HL-60/S4 treated with phorbol 12-myristate 13-acetate at 8.2 ng/mL for 4 days and 3 days (cell line): ENCODE data around the gene GIMAP2.
"Not testable (repeated sequence)": the region's sequence is repeated elsewhere in the genome, so short reads cannot be mapped to it uniquely, and the experiment has no call there.

Source experiments
- in situ Hi-C: fragments of 300-500 bp; cut with MboI; formaldehyde crosslinking; loops from 2 replicates; pipeline ENCODE4 v1.15.0; 2022; ENCODE audit warnings: low sequenced_read_pairs

Gene GIMAP2

DNA sequence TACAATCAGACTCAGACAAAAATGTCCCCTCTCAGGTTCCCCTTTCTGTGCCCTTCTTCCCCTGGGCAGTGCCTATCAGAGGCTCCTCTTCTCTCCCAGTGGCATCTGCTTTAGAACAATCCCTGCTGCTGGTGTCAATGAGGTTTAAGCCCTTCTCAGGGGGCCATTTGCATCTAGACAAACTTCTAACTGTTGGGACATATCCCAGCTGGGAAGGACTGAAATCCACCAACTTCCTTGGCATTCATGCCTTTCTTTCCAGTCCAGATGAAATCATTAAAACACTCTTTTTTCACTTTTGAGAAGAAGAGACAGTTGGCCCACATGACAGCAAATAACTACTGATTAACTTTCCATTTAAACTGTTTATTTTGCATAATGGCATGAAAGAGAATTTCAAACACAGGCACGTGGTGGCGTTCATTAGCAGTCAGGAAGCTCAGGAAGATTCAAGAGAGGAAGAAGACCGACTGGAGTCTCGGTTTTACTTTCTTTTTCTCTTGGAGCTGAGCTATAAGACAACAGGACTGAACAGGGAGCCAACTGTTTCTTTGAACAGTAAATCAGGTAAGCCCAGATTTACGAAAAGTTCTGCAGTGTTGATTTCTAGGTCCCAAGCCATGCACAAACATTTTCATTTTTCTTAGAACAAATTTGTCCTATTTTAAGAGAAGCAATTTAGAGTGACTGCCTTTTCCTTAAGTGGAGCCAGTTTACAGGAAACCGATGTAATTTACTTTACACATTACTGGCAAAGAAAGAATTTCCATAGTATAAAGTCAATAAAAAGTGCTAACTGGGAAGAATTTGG is at the start of gene GIMAP2:
Gene GIMAP2, plus strand, starts transcription at position 488 of the 811 bp plus-strand sequence. CDS start 1,354 bp downstream, outside the sequence.
- in situ Hi-C loops, result no loop called here

DNA sequence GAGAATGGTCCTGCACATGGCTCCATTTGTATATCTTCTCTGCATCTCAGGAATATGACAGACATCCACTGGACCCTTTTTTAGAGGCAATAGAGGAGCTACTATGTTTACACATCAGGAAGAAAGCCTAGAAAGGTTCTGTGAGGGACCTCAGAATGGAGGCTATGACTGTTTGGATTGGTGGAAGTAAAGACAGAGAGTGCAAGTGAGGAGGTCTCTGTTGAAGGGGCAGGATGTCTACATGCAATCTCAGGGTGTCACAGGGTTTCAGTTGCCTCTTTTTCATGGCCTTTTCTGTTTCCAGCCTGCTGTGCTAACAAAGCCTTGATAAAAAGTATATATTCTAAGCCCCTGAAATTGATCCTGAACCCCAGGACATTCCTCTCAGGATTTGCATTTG is 43.7 kb upstream of the GIMAP2 start:
- in situ Hi-C loops, result no loop called here

DNA sequence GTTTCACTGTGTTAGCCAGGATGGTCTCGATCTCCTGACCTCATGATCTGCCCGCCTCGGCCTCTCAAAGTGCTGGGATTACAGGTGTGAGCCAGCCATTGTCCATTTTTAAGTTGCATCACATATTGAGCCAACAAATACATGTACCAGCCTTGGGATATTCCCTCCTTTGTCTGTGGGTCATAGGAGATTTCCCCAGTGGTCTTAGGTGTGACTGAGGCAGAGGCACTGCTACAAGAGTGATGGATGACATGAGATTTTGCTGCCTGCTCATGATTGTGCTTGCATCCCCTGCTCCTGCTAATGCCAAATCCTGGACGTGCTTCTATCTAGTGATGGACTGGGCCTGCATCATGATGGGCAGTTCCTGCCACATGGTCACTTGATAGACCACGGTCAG is 42.6 kb upstream of the GIMAP2 start:
- in situ Hi-C loops, result no loop called here

DNA sequence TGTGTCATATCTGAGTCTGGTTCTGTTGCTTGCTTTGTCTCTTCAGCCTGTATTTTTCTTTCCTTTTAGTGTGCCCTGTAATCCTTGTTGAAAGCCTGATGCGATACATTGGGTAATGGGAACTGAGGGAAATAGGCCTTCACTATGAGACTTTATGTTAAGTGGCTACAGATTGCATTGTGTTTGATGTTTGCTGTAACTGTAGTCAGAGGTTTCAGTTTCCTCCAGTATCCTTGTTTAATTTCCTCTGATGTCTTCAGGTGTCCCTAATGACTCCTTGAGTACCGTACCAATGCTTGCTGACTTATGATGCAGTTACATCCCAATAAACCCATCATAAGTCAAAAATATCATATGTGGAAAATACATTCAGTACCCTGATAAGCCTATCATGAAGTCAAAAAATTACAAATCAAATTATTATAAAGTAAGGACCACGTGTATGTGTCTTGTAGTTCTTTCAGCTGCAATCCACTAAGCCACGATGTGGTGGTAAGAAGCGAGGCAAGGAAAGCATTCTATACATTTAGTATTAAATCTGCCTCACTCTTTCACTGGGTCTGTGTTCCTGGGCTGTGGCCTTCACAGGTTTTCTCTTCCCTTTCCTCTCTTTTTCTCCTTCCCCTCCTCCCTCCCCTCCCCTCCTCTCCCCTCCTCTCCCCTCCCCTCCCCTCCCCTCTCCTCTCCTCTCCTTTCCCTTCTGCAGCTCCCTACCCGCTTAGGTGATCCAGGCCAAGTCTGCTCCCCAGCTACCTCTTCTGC is 40.1 kb upstream of the GIMAP2 start:
- in situ Hi-C loops, result no loop called here

DNA sequence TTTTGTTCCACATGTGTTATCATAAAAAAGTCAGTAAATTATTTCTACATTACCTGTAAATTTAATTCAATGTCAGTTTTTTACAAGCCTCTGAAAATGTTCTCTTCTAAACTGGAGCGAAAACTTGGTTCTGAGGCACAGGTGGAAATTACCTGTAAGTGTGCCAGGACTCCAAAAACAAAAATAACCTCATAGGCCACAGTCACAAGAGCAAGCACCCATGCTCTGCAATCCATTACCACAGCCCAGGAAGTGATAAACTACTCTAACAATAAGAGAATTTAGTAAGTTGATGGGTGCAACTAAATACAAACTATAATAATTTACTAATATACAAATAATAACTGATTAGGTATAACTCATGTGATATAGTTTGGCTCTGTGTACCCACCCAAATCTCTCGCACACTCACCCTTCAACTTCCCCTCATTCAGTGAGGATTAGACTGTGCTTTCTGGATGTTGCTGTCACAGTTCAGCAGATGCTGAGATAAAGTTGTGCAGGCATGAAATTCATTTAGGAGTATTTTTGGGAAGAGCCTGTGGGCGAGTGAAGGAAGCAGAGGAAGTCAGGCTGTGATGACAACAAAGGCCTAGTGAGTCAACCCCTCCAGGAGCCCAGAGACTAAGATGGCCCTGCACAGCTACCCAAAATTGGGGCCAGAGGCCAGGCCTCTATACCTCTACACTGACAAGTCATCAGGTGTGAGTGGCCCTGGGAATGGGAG is 37.0 kb upstream of the GIMAP2 start:
- in situ Hi-C loops, result no loop called here

DNA sequence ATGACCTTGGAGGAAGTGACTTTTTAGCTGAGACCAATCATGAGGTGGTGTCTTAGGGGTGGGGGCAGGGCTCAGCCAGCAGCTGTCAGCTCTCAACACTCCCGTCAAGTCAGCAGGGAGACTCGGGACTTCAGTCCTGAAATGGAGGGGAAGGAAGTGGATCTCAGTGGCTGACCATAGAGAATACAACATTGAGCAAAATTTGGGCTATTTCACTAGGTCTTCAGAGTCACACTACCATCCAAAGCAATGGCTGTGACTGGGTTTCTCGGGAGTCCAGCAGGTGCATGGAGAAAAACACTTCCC is 36.5 kb upstream of the GIMAP2 start:
- in situ Hi-C loops, result no loop called here

DNA sequence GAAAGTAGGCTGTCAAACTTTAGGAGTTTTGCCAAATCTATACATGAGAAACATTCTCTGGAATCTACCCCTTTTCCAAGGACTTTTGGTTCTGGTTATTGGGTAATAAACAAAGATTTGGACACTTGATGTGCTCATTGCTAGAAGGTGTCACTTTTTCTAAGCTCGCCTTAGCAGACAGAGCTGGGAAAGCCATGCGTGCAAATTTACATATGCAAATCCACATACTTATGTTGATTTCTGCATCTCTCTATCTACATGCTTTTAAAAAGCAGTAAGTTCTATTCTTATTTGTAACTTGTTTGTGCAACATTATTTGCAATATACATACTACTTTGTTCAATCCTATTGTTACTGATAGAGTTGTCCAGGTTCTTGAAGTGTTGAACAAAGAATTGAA is 30.8 kb upstream of the GIMAP2 start:
- in situ Hi-C loops, result no loop called here

DNA sequence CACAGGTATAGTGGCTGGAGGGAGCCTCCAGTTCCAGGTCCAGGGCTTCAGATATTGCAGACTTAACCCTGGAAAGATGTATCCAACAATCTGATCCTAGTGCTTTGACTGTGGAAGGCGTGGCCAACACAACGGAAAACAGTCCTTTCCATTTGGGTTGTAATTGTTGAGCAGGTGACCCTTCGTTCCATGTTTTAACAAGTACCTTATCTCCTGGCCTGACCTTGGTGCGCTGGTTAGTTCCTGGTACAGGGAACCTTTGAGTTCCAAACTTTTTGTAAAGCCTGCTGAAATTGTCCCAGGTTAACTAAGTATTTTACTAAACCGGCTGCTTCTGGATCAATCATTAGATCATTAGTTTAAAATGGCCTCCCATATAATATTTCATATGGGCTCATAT is 29.5 kb upstream of the GIMAP2 start:
- in situ Hi-C loops, result no loop called here

DNA sequence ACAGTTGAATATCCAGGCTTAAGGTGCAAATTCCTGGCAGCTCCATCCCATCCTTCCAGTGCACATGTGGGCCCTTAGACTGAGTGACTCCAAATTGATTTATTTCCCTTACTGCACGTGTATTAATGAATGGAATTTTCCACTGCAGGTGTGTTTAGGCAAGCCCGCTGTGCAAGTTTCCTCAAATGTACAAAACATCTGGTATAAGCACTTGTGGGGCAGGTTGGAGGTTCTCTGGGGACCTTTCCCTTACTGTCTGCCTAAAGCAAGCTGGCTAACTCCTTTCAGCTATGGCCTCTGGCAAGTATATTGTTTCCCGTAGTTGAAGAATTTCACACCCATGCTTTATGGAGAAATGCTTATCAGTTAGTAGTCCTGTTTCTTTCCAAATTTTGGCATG is 28.0 kb upstream of the GIMAP2 start:
- in situ Hi-C loops, result no loop called here

DNA sequence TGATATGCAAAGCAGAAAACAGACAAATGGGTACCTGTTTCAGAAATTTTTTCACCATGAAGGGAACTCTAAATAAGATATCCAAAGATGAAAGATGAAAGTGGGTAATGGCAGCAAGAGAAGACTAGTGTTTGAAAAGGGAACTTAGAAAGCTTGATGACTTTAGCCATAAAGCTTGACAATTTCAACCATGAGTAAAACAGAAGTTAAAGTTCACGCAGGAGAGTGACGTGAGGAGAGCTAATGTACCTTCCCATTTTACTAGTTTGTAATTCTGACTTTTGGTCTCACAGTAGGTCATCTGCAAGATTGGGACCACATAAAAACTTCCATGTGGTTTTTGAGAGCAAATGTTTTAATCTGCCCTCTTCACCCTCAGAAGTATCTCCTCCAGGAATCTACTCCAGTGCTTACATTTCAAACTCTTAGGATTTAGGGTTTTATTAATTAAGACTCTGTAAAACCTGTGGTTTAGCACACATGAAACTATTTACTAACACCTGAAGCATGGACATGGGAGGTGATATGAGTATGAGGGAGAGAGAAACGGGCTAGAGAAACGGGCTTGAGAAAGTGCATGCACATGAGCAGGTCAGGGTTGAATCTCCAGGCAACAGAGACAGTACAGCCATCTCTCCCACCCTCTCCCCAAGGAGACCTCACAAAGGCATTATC is 24.4 kb upstream of the GIMAP2 start:
- in situ Hi-C loops, result no loop called here

DNA sequence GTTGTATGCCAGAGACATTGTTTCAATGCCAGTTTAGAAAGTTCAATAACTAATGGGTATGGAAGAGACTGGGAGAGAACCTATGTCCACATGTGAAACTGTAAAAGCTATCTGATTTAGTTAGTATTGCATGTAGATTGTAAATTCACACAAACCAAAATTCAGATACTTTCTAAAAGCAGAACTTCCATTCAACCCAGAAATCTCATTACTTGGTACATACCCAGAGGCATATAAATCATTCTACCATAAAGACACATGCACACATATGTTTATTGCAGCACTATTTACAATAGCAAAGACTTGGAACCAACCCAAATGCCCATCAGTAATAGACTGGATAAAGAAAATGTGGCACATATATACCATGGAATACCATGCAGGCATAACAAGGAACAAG is 22.7 kb upstream of the GIMAP2 start:
- in situ Hi-C loops, result not testable (repeated sequence)

DNA sequence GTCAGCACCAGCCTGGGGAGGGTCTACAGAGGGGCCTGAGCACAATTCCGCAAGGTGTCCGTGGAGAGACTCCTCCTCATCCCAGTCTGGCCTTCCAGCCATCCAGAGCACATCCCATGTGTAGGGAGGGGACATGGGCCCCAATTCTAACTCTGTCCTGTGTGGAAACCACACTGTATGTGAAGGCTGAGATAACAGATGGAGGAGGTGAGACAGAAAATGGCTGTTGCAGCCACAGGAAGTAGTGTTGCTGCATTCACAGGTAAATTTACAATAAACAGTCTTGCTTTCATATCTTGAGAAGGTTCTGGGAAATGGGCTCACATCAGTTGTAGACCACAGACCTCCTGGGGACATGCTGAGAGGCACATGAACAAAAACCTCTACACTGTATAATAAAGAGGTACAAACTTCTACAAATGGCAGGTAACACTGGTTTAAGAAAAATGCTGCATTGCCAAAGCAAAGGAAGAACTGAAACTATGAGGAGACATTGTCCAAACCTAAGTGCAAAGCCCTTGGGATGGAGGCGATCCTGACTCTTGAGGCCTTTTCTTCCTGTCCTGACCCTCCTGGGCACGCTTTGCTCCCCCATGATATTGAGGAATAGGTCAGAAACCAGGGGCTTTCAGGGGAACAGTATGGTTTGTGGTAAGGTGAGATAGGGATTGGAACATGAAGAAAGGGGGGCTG is 21.6 kb upstream of the GIMAP2 start:
- in situ Hi-C loops, result no loop called here

DNA sequence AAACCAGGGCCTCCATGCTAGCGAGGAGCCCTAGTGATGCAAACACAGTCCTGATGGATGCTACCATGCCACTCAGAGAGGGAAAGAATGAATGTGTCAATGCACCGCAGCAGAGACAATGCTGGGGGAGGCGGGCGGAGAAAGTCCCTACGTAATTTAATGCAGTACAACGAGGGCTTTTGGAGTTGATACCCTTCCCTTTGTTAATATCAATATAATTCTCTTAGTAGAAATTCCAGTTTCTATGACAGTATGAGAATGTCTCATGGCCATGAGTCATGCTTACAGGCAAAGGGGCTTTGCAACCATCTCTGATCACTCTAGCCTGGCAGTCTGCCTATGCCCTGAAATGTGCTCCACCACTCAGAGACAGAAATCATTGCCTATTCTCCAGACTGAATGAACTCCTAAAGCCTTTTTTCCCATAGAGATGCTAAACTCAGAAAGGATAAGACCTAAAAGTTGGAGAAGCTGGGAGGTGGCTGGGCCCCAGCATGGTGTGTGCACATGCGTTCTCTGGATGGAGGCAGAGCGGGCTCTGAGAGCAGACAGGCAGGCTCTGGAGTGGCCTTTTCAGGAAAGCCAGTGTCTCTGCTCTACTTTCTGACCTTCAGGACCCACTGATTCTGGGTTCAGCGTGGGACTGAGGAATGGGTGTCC is 20.3 kb upstream of the GIMAP2 start:
- in situ Hi-C loops, result no loop called here

DNA sequence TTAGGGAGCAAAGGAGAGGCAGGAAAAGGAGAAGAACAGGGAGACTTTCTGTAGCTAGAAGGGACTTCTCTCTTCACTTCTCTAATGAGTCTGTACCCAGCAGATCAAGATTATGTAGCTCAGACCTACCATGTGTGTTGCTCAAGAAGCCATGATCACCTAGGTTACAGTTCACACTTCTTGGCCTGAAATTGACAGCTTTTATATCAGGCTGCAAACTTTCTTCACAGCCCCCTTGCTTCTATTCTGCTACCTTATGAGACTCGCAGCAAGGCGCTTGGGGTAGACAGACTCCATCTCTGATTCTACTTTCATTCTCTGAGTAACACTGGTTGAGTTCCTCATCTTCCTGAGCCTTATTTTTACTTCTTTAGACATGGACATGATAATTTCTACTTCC is 19.6 kb upstream of the GIMAP2 start:
- in situ Hi-C loops, result no loop called here

DNA sequence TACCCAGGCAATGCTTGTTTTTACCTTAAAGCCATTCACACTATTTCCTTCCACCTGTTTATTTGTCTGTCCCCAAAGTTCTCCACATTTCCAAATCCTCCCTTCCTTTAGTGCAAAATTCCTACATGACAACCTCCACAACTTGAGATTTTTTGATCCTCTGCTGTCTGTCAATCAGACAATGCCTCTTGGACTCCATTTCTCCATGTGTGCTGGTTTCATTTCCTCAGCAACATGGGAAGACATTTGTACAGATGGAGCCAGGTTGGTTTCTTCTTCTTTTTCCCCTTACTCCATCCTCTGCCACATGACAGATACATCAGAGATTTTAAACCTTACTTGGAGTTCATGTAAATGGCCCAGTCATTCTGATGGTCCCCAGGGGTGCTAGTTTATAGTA is 19.1 kb upstream of the GIMAP2 start:
- in situ Hi-C loops, result no loop called here

DNA sequence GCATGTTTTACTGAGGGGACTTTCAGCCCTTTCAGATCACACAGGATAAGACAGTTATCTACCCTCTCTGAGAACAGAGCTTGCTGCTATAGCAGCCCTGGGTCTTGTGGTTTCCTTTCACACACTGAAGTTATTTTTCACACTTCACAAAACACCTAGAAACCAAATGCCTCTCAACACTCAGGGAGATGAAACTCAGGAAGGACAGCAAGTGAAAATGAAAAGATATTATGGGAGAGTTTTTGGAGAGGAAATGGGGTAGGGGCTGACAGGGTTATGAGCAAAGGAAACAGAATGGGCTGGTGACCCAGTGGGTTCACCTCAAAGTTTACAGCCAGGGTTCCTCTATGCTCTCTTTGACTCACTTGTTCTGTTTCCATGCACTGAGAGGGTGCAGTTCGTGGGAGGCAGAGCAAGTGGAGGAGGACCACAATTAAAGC is 17.0 kb upstream of the GIMAP2 start:
- in situ Hi-C loops, result no loop called here

DNA sequence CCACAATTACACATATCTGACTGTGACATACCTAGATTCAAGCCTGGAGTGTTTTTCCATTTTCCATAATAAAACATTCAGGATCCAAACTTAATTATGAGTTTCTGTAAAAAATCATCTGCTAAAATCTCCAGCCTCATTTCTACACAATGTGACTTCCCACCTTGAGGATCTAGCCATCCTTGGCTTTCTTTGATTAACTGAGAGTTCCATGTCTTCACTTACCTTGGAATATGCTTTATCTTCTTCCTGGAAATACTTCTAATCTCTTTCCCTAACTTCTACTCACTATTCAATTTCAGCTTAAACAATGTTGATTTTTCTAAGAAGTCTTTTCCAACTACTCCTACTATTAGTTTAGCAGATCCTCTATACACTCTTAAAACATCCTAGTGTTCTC is 16.5 kb upstream of the GIMAP2 start:
- in situ Hi-C loops, result no loop called here

DNA sequence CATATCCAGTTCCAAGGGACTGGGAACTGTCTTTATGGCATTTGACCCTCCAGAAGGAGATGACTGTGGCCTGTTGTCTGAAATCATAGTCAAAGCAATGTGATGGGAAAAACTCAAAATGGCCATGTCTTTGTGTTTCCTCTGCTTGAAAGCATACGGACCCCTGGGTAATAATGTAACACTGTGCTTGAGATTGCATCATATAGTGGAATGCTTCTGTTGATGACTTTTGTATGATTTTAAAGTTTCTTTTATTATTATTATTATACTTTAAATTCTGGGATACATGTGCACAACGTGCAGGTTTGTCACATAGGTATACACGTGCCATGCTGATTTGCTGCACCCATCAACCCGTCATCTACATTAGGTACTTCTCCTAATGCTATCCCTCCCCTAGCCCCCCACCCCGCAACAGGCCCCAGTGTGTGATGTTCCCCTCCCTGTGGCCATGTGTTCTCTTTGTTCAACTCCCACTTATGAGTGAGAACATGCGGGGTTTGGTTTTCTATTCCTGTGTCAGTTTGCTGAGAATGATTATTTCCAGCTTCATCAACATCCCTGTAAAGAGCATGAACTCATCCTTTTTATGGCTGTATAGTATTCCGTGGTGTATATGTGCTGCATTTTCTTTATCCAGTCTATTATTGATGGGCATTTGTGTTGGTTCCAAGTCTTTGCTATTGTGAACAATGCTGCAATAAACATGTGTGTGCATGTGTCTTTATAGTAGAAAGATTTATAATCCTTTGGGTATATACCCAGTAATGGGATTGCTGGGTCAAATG is 13.5 kb upstream of the GIMAP2 start:
- in situ Hi-C loops, result not testable (repeated sequence)

DNA sequence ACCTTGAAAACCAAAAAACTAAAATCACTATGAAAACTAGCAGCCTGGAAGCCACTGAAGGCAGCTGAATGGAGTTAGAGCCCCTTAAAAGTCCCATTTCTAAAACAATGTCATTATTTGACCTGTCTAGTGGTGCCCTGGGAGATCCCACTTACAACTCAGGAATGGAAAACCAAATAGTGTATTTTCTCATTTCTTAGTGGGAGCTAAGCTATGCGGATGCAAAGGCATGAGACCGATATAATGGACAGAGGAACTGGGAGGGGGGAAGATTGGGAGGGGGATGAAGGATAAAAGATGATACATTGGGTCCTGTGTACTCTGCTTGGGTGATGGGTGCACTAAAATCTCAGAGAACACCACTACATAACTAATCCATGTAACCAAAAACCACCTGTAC is 9.8 kb upstream of the GIMAP2 start:
- in situ Hi-C loops, result no loop called here
